GM21447 (cell line): ENCODE measurements around the gene ACVRL1.

Experiments
- ATAC-seq: cut with Tn5 transposase; IDR thresholded peaks from one replicate; pipeline ENCODE4 v1.9.1; 2021; ENCODE audit not compliant: unreplicated experiment

Gene ACVRL1

DNA sequence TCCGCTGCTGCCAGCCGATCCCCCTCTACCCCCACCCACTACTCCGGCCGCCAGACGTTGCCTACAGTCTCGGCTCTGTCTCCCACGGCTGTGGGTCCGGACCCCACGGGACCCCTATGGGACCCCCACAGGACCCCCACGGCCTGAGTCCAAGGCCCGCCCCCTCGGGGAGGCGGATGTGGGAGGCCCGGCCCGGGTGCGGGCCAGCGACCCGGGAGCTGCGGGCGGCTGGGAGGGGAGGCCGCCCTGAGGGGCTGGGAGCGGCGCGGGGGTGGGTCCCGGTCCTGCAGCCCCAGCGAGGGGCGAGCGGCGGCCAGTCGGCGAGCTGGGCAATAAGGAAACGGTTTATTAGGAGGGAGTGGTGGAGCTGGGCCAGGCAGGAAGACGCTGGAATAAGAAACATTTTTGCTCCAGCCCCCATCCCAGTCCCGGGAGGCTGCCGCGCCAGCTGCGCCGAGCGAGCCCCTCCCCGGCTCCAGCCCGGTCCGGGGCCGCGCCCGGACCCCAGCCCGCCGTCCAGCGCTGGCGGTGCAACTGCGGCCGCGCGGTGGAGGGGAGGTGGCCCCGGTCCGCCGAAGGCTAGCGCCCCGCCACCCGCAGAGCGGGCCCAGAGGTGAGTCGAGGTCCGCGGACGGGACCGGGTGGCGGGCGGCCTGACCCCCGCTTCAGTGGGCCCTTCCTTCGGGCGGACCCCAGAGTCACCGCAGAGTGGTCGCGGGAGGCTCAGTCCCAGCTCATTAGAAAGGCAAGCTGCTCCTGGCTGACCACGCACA, at the start of gene ACVRL1:
Gene ACVRL1 (plus strand): TSS at position 422 of the 773 bp plus-strand sequence. CDS start 4,971 bp downstream, outside the sequence.
- no peak for ATAC-seq

DNA sequence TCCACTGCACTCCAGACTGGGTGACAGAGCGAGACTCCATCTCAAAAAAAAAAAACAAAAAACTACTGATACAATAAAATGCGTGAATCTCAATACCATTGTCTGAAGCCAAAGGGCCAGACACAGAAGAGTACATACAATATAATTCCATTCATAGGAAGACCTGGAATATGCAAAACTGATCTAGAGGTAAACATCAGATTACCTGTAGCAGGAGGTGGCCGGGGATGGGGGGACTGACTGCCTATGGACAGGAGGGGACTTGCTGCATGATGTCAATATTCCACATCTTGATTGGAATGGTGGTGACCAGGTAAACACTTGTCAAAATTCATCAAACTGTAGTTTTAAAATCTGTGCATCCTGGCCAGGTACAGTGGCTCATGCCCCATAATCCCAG, 46.3 kb upstream of the ACVRL1 start:
- no peak for ATAC-seq

DNA sequence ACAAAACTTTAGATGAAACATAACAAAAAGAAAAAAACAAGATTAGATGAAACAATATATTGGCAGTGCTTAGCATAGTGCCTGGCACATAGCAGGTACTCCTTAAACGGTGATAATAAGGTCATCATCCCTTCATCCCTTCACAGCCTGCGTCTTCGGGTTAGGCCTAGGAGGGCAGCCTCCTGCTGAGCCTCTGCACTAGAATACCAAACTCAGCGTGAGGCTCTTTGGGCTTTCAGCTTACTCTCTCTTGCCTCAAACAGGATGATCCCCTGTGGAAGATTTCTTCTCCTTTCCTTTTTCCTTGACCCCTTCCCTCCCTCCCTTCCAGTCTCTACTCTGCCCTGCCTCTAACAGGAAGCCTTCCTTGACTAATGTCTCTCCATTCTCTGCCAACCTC, 44.4 kb upstream of the ACVRL1 start:
- ATAC-seq: no peak

DNA sequence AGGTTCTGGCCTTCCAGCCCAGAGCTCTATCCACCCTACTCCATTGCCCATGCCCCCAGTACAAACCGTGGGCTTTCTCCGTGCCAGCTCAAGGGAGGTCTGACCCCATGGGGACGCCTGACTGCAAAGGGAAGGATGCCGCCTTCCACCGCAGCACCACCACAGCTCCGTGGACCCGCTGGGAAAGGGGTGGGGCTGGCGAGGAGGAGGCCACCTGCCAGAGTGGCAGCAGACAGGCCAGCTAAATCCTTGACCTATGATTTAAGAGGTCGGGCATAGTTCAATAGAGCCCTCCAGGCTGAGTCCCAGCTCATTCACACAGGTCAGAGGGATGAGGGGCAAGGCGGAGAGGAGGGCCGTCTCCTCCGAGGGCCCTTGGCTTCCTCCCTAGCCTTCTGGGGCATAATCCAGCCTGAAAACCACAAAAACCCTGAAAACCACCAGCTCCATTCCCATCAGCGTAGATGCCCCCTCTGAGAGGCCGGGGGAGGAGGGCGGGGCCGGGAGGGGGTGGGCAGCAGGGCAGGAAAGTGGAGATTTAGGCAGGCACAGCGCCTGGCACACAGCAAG, 43.9 kb upstream of the ACVRL1 start:
- ATAC-seq: no peak

DNA sequence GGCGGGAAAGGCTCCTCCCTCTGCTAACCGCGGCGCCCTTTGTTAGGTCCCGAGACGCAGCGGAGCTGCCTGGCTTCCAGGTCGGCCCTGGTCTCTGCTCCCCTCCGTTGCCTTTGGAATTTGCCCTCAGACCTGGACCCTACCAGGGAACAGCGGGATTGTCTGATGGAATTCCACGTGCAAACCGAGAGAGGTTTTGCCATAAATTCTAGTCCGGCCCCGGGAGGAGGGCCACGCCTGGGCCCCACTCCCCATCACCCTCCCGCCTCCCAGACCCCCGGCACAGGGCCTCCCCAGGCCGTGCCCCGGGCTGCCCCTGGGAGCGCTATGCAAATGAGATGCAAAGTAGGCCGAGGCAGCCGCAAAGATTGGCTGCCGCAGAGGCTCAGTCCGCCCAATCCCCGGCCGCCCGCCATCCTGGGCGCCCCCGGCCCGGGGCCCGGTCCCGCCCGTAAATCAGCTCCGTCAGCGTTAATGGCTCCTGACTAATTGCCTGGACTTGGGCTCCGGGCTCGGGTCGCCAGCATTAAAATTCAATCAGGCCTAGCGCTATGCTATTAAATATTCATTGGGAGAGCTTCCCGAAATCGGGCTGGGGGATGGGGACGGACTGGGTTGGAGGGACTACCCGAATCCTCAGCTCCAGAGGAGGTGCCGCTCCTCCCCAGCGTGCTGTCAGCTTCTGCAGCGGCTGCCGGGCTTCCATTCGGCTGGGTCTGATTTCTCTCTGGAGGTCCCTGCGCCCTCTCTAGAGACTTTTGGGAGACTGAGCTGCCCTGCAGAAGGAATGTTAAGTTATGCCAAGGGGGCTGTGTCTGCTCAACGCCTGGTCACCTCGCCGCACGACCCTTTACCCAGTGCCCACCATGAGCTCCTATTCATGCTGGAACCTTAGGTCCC, 43.1 kb upstream of the ACVRL1 start:
- no peak for ATAC-seq

DNA sequence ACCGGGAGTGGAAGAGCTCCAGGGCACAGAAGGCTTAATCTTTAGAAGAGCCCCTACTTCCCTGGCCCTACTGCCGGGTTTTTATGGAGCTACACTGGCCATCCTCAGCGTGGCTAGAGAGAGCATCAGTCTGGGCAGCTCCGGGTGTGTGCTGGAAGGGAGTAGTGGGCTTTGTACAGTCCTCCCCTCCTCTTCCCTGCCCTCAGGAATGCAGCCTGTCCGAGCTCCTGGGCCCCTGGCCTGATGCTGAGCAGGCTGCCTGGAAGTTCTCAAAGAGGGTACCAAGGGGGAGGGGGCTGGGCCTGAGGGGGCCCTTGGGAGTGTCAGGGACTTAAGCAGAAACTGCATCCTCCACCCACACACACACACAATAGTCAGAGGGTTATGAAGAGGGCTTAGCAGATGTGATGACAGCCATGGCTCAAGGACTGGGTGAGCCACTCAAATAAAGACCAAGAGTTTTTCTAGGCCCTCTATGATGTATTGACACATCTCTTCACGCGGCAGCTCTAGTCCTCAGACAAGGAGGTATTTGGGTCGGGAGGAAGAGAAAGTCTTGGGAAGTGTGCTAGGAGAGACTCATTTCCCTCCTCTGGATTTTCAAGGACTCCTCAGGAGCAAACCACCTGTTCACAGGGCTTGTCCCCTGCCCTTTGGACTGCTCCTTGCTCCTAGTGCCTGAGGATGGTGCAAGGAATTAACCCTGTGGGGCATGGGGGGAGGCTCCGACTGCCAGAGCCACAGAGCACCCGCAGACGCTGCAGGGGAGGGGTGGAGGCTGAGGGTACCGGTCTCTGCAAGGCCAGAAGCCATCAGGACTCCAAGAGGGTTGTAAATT, 42.3 kb upstream of the ACVRL1 start:
- no peak for ATAC-seq

DNA sequence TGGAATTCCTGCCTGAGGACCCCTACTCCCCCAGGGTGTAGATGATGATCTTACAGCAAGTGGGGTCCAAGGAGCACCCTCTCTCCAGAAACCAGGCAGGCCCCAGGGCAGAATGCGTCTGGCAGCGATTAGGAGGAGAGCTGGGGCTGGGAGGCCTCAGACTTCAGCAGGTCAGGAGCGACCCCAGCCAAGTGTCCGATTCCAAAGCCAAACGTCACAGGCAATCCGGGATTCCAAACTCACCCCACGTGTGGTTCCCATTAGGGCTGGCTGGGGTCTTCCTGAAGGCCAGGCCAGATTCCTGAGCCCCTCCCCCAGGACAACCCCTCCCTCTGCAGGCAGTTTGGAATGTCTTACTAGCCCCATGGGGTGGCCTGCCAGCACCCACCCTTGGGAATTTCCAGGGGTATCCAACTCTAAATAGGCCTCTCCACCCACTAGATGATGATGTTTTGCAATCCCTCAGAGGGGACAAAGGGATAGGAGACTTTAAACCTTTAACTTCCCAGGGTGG, 41.5 kb upstream of the ACVRL1 start:
- ATAC-seq: no peak

DNA sequence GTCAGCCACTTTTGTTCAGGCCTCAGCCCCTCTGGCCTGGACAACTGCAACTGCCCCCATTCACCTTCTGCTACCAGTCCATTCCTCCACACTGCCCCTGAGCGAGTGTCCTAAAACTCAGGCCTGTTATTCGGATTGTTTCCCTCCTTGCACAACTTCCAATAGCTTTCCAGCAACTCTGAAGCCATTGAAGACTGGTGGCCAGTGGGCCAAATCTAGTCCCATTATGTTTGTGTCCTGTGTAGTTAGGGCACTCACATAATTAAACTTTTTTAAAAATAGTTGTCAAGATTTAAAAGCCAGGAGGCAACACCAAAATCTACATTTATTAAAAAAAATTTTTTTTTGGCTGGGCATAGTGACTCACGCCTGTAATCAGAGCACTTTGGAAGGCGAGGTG, 41.0 kb upstream of the ACVRL1 start:
- no peak for ATAC-seq

DNA sequence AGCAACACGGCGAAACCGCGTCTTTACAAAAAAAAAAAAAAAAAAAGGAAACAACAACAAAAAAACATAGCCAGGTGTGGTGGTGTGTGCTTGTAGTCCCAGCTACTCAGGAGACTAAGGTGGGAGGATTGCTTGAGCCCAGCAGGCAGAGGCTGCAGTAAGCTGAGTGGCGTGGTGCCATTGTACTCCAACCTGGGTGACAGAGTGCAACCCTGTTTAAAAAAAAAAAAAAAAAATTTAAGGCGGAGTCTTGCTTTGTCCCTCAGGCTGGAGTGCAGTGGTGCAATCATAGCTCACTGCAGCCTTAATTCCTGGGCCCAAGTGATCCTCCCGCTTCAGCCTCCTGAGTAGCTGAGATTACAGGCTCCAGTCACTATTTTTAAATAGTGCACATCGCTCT, 40.5 kb upstream of the ACVRL1 start:
- ATAC-seq: no peak

DNA sequence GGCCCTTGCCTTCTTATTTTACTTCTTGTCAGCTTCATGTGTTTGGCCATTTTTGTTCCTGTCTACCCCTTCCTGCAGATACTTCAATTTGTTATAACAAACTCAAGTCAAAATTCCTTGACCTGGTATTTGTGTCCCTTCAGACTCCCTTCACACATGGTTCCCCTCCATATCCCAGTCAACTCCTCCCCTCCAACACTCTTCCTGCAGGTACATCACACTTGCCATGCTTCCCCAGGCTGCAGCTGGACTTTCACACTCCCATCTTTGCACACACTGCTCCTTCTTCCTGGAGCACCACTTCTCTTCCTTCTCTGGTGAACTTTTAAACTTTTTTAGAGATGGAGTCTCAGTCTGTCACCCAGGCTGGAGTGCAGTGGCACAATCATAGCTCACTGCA, 39.9 kb upstream of the ACVRL1 start:
- no peak for ATAC-seq

DNA sequence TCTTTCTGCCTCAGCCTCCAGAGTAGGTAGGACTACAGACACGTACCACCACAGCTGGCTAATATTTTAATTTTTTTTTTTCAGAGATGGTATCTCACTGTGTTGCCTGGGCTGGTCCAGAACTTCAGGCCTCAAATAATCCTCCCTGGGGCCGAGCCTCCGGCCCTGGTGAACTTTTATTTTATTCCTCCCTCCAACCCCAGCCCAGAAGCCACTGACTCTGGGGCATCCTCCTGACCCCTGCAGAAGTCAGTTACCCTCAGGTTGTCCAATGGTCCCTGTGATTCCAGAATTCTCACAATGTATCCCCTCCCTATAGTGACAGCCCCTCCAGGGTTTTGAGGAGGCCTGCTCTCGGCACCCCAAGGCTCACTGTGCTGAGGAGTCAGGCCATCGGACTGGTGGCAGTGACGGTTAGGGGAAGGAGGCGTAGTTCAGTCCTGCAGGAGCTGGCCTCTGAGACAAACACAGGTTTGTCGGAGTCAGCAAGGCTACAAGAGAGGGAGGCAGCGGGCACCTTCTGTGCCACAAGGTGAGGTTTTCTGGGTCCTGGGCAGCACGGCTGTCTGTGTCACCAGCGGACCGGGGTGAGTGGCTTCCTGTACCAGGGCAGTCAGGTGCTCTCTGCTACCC, 39.4 kb upstream of the ACVRL1 start:
- ATAC-seq: no peak

DNA sequence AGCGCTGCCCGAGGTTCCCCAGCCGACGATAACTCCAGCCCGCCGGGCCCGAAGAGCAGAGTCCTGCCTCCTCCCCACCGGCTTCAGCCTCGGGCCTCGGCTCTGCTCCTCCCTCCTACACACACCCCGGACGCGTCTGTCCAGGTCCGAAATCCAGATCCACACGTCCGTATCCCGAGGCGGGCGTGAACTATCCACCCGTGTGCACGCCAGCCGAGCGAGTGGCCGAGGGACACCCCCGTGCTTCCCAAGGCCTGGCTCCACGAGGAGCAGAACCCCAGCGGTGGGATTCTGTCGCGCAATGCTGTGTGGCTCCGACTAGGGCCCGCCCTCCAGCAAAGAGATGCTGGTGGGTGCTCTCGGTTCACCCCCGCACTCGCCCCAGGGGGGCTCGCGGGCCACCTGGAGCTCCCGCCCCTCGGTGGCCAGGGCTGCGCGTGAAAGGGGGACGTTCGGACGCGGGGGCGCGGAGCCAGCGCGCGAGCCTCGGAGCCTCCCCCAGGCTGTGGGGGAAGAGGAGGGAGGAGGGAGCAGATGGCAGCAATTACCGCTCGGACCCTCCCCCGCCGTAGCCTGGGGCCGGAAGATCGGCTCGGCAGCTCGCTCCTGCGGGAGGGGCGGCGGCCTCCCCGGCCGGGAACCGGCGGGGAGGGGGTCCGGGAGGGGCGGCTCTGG, 38.3 kb upstream of the ACVRL1 start:
- ATAC-seq: no peak

DNA sequence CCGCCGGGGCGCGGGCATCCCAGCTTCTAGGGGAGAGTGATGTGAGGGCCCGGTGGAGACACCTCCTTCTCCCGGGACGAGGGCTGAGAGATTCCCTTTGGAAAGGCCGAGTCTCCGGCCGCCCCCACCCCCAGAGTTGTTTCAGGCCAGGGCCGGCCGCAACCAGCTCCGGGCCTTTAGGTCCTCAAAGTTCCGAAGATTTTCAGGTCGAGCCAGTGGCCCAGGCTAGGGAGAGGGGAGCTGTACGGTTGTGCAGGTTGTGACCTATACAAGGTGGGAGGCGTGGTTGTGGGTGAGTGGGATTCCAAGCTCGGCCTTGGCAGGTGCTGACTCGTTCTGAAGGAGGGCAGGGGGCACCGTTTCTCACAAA, 37.8 kb upstream of the ACVRL1 start:
- ATAC-seq: no peak

DNA sequence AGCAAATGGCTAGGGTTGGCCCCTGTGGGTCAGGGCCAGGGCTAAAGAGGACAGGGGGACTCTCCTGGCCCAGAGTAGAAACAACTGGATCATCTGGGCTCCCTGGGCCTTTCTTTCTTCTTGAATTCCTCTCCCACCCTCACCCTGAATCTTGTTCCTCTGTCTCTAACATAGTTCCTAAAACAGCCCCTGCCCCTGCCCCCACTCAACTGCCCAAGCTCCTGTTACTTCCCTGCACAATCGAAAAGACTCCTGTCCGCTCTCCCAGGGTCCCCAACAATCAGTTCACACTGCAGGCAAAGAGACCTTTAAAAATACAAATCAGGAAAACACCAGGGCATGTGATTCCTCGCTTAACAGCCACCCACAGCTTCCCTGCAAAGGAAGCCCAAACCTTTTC, 37.4 kb upstream of the ACVRL1 start:
- ATAC-seq: no peak

DNA sequence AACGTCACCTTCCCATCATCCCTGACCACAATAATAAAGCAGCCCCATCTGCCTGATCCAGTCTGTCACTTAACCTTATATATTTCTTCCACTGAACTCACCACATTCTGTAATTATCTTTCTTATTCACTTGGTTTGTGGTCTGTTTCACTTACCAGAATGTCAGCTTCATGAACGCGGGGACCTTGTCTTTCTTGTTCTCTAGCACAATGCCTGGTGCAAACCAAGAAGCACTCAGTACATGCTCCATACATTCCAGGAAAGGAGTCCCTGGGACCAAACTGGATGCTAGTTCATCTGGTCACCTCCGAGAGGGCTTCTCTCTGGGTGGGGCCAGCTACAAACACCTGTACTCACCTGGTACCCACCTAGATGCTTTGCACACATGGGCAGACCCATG, 36.8 kb upstream of the ACVRL1 start:
- ATAC-seq: no peak

DNA sequence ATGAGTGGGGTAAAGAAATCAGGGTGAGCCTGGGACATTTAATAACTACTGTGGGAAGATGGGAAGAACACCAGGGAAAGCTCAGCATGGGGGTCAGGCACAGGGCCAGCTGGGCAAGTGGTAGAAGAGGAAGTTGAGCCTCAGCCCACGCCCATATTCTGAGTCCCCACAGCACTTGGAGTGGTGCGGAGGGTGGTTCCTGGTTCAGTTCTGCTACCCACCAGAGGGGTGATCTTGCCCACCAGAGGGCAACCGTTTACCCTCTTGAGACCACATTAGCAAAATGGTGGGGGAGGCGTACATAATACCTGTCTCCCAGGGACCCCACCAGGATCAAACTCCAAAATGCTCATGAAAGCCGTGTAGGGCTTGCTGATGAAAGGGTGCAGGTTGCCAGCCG, 36.2 kb upstream of the ACVRL1 start:
- ATAC-seq: no peak

DNA sequence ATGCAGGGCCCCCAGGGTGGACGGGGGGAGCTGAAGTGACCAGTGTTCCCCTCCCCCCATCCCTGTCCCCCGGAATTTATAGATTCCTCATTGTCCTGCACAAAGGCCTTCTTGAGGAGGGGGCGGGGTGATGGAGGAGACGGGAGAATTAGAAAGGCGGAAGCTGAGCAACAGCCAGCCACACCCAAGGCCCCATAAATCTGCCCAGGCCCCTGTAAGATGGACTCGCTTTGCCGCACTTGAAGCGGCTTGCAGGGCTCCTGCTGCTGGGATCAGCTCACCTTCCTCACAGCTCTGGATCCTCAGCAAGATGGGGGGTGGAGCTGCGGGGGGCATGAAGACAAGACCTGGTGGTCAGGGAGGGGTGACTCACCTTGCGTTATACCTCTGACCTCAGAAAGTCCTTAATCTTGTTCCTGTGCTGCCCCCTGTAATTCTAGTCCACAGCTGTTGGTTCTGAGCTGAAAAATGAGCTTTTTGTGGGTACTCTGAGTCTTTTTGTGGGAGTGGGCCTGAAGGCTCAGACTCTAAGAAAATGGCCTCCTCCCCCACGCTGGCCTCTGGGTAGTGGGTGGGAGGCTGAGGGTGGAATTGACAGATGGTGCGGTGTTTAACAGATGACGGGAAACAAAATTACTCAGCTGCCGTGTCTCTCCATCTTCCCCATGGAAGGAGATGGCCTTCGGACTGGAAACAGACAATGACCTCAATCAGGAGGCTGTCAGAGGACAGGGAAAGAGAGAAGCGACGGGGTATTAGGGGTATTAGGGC, 35.2 kb upstream of the ACVRL1 start:
- ATAC-seq: no peak

DNA sequence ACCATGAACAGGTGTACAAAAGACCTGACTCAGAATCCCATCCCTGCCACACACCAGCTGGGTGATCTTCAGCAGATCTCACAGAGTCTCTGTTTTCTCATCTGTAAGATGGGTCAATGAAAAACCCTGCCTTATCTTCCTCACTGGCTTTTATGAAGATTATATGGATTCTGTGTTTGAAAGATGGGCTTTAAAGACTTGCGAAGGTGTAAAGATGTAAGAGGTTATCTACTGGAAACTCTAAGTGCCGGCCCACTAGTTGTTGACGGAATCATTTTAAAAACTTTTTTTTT, 34.7 kb upstream of the ACVRL1 start:
- no peak for ATAC-seq

DNA sequence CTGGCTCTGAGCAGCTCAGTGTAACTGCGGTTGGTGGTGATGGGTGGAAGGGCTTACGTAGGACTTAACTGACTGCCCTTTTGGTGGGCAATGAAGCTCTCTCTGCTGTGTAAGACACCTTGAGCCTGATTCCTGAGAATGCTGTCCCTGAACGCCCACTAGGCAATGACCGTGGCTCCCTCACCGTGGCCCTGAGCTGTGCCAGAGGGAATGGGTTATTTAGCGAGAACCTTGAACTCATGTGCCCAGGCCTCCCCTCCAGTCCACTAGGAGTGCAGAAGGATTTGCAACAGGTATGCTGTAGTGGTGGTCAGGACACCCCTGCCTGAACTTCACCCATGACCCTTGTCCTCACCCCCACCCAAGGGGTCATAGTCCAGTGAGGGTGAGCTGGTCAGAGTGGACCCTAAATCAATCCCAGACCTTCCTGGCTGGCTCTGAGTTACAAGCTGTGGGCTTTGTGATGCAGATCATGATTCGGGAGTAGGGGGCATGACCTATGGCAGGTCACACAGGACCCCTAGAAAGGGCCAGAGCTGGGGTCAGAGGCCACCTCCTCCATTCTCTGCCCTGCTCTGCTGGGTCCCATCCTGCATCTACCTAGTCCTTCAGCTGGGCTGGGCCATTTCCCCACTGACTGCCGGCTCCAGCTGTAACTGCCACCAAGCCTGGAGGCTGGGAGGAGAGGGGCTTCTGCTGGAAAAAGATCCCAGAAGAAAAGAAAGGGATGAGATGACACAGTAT, 33.9 kb upstream of the ACVRL1 start:
- no peak for ATAC-seq
